ENCODE results near the gene PSIP1.
A peak's percentile ranks its signal among the peaks of the same experiment; 100 is the strongest.
"Not testable (repeated sequence)": the region's sequence is repeated elsewhere in the genome, so short reads cannot be mapped to it uniquely, and the experiment has no call there.

The PSIP1 gene

GRCh38 chr9:15433191-15433590 is 77.6 kb downstream of the PSIP1 start:
- DNase-seq (ENCODE audit: low read depth in 3 of 3), result no peak

GRCh38 chr9:15430920-15431844 is 79.6 kb downstream of the PSIP1 start:
- DNase-seq (ENCODE audit: low read depth in 3 of 3), result no peak

- DNase-seq (ENCODE audit: low read depth in 3 of 3), result not testable (repeated sequence)
These were observed 83.1 kb downstream of the PSIP1 start for GRCh38 chr9:15427702-15428101.

- DNase-seq (ENCODE audit: low read depth in 3 of 3), result no peak
These were observed 84.8 kb downstream of the PSIP1 start for GRCh38 chr9:15426019-15426418.

GRCh38 chr9:15423231-15423985 is 87.4 kb downstream of the PSIP1 start:
- DNase-seq (ENCODE audit: low read depth in 3 of 3), result no peak

GRCh38 chr9:15422372-15423230 is 88.2 kb downstream of the PSIP1 start, which contains the start of gene SNAPC3:
Gene SNAPC3 (plus strand): TSS chr9:15422876. CDS start chr9:15422880, 4 bp downstream.
- DNase-seq (ENCODE audit: low read depth in 3 of 3), result peak; percentile 82 to 87 (median 84)

- DNase-seq (ENCODE audit: low read depth in 3 of 3), result no peak
These were observed 88.8 kb downstream of the PSIP1 start for GRCh38 chr9:15421990-15422371.

- DNase-seq (ENCODE audit: low read depth in 3 of 3), result no peak
These were observed 89.2 kb downstream of the PSIP1 start for GRCh38 chr9:15421532-15421931.

GRCh38 chr9:15420796-15421195 is 90.0 kb downstream of the PSIP1 start:
- DNase-seq (ENCODE audit: low read depth in 3 of 3), result no peak

- no peak for DNase-seq (ENCODE audit: low read depth in 3 of 3)
These were observed 93.1 kb downstream of the PSIP1 start for GRCh38 chr9:15417626-15418025.

- no peak for DNase-seq (ENCODE audit: low read depth in 3 of 3)
These were observed 93.9 kb downstream of the PSIP1 start for GRCh38 chr9:15416880-15417279.
